Activated CD8-positive, alpha-beta T cell treated with anti-CD3 and anti-CD28 coated beads for 36 hours (primary cell): ENCODE data around the gene DHRSX. TPM values are rescaled to one million over a fixed set of nuclear protein-coding genes. Genes with fewer than 3 reads are reported as not detected.
"Not testable (repeated sequence)": the region's sequence is repeated elsewhere in the genome, so short reads cannot be mapped to it uniquely, and the experiment has no call there.

Experiments used
- ATAC-seq: fragments of 200-7000 bp; cut with Tn5 transposase; one replicate; pipeline ENCODE4 v1.10.0; 2021; ENCODE audit warnings: mild to moderate bottlenecking, moderate library complexity
- CTCF ChIA-PET: fragments of 350-600 bp; sonication (Branson Sonifier 250); formaldehyde crosslinking; loops from one replicate; lab custom pipeline; 2021; ENCODE audit warnings: antibody characterized with exemption; lab: Charles Lee
- POLR2A ChIA-PET: fragments of 350-600 bp; sonication (Branson Sonifier 250); formaldehyde crosslinking; loops from one replicate; lab custom pipeline; 2021; ENCODE audit warnings: antibody characterized with exemption; lab: Charles Lee
- DNase-seq: peaks from one replicate; pipeline ENCODE4 v3.0.0-alpha.2; 2020
- H3K27ac Mint-ChIP-seq: one replicate; pipeline ENCODE4 v1.8.0; 2021; ENCODE audit warnings: mild to moderate bottlenecking, mixed read lengths
- H3K27me3 Mint-ChIP-seq: one replicate; pipeline ENCODE4 v1.8.0; 2021; ENCODE audit warnings: mixed read lengths
- H3K36me3 Mint-ChIP-seq: one replicate; pipeline ENCODE4 v1.8.0; 2021; ENCODE audit warnings: low read depth, mixed read lengths
- H3K4me1 Mint-ChIP-seq: one replicate; pipeline ENCODE4 v1.8.0; 2021; ENCODE audit warnings: low read depth, mixed read lengths
- H3K4me3 Mint-ChIP-seq: one replicate; pipeline ENCODE4 v1.8.0; 2021; ENCODE audit warnings: mild to moderate bottlenecking, moderate library complexity, mixed read lengths
- H3K9me3 Mint-ChIP-seq: one replicate; pipeline ENCODE4 v1.8.0; 2021; ENCODE audit warnings: mixed read lengths
- CTCF ChIP-seq: fragments of 200-600 bp; IDR thresholded peaks from one replicate; pipeline ENCODE4 v1.8.0; 2022; ENCODE audit warnings: antibody characterized with exemption, mild to moderate bottlenecking
- intact Hi-C: fragments of 100-400 bp; cut with micrococcal nuclease; formaldehyde crosslinking; loops from one replicate; pipeline ENCODE4 v1.10.0; 2022
- total RNA-seq, 2 experiments: library from RNA; stranded (reverse); gene quantifications; one replicate each; pipeline ENCODE4 v1.2.3, GENCODE V29; 2021

Gene DHRSX
- total RNA-seq, 2 experiments from 2014 or later: 19.7 to 22.0 TPM

GRCh38 chrX:2485789-2486345, 14.9 kb downstream of the DHRSX start:
- Mint-ChIP-seq H3K27ac (no peak overlapping the region), H3K27me3 (no peaks in the 10 kb centered on the region), H3K9me3 (no peaks in the 10 kb centered on the region), H3K4me3 (no peak overlapping the region), H3K36me3 (peaks cover 30% of the 10 kb centered on the region), H3K4me1 (peaks cover 4% of the 10 kb centered on the region)
- ChIA-PET CTCF (no interaction called here), POLR2A (no interaction called here)
- ATAC-seq (no peak), DNase-seq (no peak)
- intact Hi-C loops: no loop called here
- TF ChIP-seq CTCF: no peak

GRCh38 chrX:2484721-2485648, 15.8 kb downstream of the DHRSX start:
- DNase-seq: no peak
- no peak overlapping the region for H3K27ac Mint-ChIP-seq
- no peak for TF ChIP-seq CTCF
- no peak for ATAC-seq
- H3K36me3 Mint-ChIP-seq: peaks cover 24% of the 10 kb centered on the region
- POLR2A ChIA-PET: no interaction called here
- no peaks in the 10 kb centered on the region for H3K27me3 Mint-ChIP-seq
- H3K9me3 Mint-ChIP-seq: peaks cover 3% of the 10 kb centered on the region
- CTCF ChIA-PET: no interaction called here
- intact Hi-C loops: no loop called here
- peaks cover 5% of the 10 kb centered on the region for H3K4me1 Mint-ChIP-seq
- H3K4me3 Mint-ChIP-seq: no peak overlapping the region

GRCh38 chrX:2484256-2484655, 16.5 kb downstream of the DHRSX start:
- ChIA-PET CTCF (no interaction called here), POLR2A (no interaction called here)
- Mint-ChIP-seq H3K4me3 (no peak overlapping the region), H3K36me3 (peaks cover 27% of the 10 kb centered on the region), H3K27ac (no peak overlapping the region), H3K4me1 (peaks cover 7% of the 10 kb centered on the region), H3K9me3 (peaks cover 8% of the 10 kb centered on the region), H3K27me3 (no peaks in the 10 kb centered on the region)
- no peak for DNase-seq
- TF ChIP-seq CTCF: no peak
- intact Hi-C loops: no loop called here
- no peak for ATAC-seq

GRCh38 chrX:2483398-2484060, 17.2 kb downstream of the DHRSX start:
- Mint-ChIP-seq H3K4me3 (no peak overlapping the region), H3K9me3 (peaks cover 8% of the 10 kb centered on the region), H3K27me3 (no peaks in the 10 kb centered on the region), H3K27ac (no peak overlapping the region), H3K36me3 (peaks cover 21% of the 10 kb centered on the region), H3K4me1 (peaks cover 9% of the 10 kb centered on the region)
- intact Hi-C loops: no loop called here
- ATAC-seq: no peak
- DNase-seq: no peak
- ChIA-PET POLR2A (no interaction called here), CTCF (no interaction called here)
- TF ChIP-seq CTCF: no peak

GRCh38 chrX:2481597-2481996, 19.2 kb downstream of the DHRSX start:
- H3K27ac Mint-ChIP-seq, DNase-seq, POLR2A ChIA-PET, ATAC-seq, CTCF ChIA-PET, H3K4me3 Mint-ChIP-seq, intact Hi-C loops, H3K9me3 Mint-ChIP-seq, H3K27me3 Mint-ChIP-seq: not testable (repeated sequence)
- Mint-ChIP-seq H3K4me1 (peaks cover 12% of the 10 kb centered on the region), H3K36me3 (peaks cover 13% of the 10 kb centered on the region)

GRCh38 chrX:2479982-2480381, 20.8 kb downstream of the DHRSX start:
- H3K9me3 Mint-ChIP-seq, POLR2A ChIA-PET, ATAC-seq, intact Hi-C loops, CTCF ChIA-PET, H3K4me3 Mint-ChIP-seq, DNase-seq, H3K27ac Mint-ChIP-seq, H3K27me3 Mint-ChIP-seq: not testable (repeated sequence)
- peaks cover 12% of the 10 kb centered on the region for H3K4me1 Mint-ChIP-seq
- peaks cover 13% of the 10 kb centered on the region for H3K36me3 Mint-ChIP-seq
